SK-N-MC (cell line): ENCODE data around the gene KCNMA1.

ENCODE experiments used
- EZH2 ChIP-seq: fragments of 200-600 bp; sonication (generic); IDR thresholded peaks from one replicate; pipeline ENCODE4 v1.6.1; 2017; ENCODE audit warnings: antibody characterized with exemption
- FOXP2 ChIP-seq: optimal IDR thresholded peaks from 2 replicates; pipeline ENCODE3; 2011; ENCODE audit warnings: mild to moderate bottlenecking, moderate library complexity; ENCODE audit not compliant: insufficient read depth; ENCODE audit errors: extremely low read length, control extremely low read depth
- POLR2AphosphoS5 ChIP-seq: IDR thresholded peaks from 2 replicates; pipeline ENCODE4 v1.6.1; 2012; ENCODE audit warnings: mild to moderate bottlenecking, low read depth, low read length, borderline replicate concordance

DNA sequence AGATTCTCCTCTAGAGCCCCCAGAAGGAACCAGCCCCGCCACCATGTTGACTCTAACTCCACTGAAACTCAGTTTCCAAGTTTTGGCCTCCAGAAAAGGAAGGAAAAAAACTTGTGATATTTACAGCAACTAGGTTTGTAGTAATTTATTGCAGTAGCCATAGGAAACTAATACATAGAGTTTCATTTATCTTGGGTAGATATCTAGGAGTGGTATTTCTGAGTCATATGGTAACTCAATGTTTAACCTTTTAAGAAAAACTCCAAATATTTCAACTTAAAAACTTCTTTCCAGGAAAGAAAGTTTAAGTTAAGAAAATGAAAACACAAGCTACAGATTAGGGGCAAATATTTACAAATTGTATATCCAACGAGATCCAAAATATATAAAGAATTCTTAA is 576.7 kb downstream of the KCNMA1 start:
- TF ChIP-seq EZH2 = no peak
- TF ChIP-seq POLR2AphosphoS5 = no peak
- no peak for TF ChIP-seq FOXP2
